Stimulated activated CD4-positive, alpha-beta T cell treated with anti-CD3 and anti-CD28 coated beads, Interleukin-12 subunit alpha, Interleukin-12 subunit beta, amount 100 ng/mL, for 4 hours (primary cell): ENCODE data around the gene ACAA2.
"Not testable (repeated sequence)": the region's sequence is repeated elsewhere in the genome, so short reads cannot be mapped to it uniquely, and the experiment has no call there.

Experiments
- DNase-seq: peaks from one replicate; pipeline ENCODE4 v3.0.0-alpha.2; 2020

ACAA2 gene

GRCh38 chr18:49811151-49811938 lies 2.0 kb downstream of the ACAA2 start:
- DNase-seq = no peak

- not testable (repeated sequence) for DNase-seq
Observed at GRCh38 chr18:49808553-49809191, 4.7 kb downstream of the ACAA2 start.

GRCh38 chr18:49804096-49804495 lies 9.2 kb downstream of the ACAA2 start:
- no peak for DNase-seq

GRCh38 chr18:49802623-49803022 lies 10.7 kb downstream of the ACAA2 start:
- no peak for DNase-seq

GRCh38 chr18:49800491-49800890 lies 12.8 kb downstream of the ACAA2 start:
- not testable (repeated sequence) for DNase-seq

GRCh38 chr18:49799806-49800205 lies 13.5 kb downstream of the ACAA2 start:
- DNase-seq = not testable (repeated sequence)

- no peak for DNase-seq
Observed at GRCh38 chr18:49798001-49798400, 15.3 kb downstream of the ACAA2 start.

- DNase-seq = no peak
Observed at GRCh38 chr18:49795612-49796552, 17.5 kb downstream of the ACAA2 start.

GRCh38 chr18:49794743-49795142 lies 18.6 kb downstream of the ACAA2 start:
- DNase-seq = no peak

GRCh38 chr18:49789560-49790134 lies 23.7 kb downstream of the ACAA2 start:
- DNase-seq = not testable (repeated sequence)

GRCh38 chr18:49788327-49788898 lies 24.9 kb downstream of the ACAA2 start:
- DNase-seq = no peak

- no peak for DNase-seq
Observed at GRCh38 chr18:49786019-49786720, 27.2 kb downstream of the ACAA2 start.

GRCh38 chr18:49784427-49785185 lies 28.7 kb downstream of the ACAA2 start:
- DNase-seq = no peak

GRCh38 chr18:49783631-49784030 lies 29.7 kb downstream of the ACAA2 start:
- DNase-seq = not testable (repeated sequence)

GRCh38 chr18:49778826-49779465 lies 34.4 kb downstream of the ACAA2 start:
- DNase-seq = no peak

GRCh38 chr18:49769047-49769728 lies 44.1 kb downstream of the ACAA2 start:
- no peak for DNase-seq

- DNase-seq = no peak
Observed at GRCh38 chr18:49768051-49768391, 45.3 kb downstream of the ACAA2 start.

- no peak for DNase-seq
Observed at GRCh38 chr18:49767111-49768050, 46.0 kb downstream of the ACAA2 start.

GRCh38 chr18:49766646-49767045 lies 46.7 kb downstream of the ACAA2 start:
- DNase-seq = no peak
